Cortex of kidney (tissue), 1 donor: Measurements from ENCODE around the gene ARMC2.

Source experiments
- DNase-seq: peaks from one replicate; lab custom pipeline; 2025; lab: John Stamatoyannopoulos, UW

Gene ARMC2

DNA sequence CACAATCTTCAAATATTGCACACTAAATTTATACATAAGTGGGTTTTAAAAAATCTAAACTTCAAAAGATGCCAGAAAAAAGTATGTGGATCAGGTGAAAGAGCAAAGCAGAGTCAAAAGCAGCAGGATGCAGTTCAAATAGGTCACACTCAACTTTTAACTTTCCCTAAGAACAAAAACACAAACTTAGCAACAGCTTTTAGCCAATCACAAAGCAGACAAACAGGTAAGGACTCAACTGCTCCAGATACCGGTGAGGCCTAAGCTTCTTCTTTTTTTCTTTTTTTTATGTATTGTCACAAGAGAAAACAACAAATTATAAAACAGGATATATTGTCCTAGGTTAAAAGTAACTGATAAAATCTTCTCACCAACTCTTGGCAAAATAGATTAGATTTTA is 171.7 kb downstream of the ARMC2 start:
- no peak for DNase-seq

- DNase-seq, result no peak
Observed at GRCh38 chr6:109021870-109022269, 173.6 kb downstream of the ARMC2 start.

DNA sequence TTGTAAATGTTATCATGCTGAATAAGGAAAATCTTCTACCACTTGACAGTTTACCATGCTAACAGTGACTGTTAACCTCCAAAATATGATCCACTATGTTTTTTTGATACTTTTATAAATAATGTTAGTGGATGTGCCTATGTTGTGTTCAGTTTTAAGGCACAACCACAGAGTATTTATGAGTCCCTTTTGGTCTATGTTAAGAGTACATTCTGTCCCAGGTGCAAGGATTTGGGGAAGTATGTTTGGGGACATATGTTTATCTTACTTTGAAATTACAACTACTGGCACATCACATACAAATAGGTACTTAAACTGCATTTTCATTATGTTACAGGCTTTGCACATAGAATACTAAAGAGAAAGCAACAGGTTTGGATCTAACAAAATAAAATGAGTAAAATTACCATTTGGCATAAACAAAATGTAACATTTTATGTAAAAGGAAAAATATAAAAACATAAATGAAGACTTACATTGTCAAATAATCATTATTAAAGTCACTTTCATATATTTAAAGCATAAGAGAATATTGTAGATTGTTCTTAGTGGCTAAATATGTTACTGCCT is 175.2 kb downstream of the ARMC2 start:
- DNase-seq, result no peak
